Keratinocyte (primary cell): Measurements from ENCODE around the gene ZNF511. TPM values are rescaled to one million over a fixed set of nuclear protein-coding genes. Genes with fewer than 3 reads are reported as not detected.

Experiments used
- DNase-seq: peaks from one replicate; pipeline ENCODE4 v3.0.0-alpha.2; 2011; ENCODE audit warnings: low read depth, missing footprints, low spot score
- FAIRE-seq: peaks from 2 replicates; lab custom pipeline; 2011; peaks lifted over from hg19 to GRCh38; lab: Jason Lieb, UNC
- H2AFZ ChIP-seq: 2 replicates; pipeline ENCODE4 v1.6.0; 2012; ENCODE audit warnings: low read length, control low read depth, inconsistent platforms; ENCODE audit not compliant: control insufficient read depth
- H3K27ac ChIP-seq: 2 replicates; pipeline ENCODE4 v1.5.1; 2011; ENCODE audit warnings: low read length; ENCODE audit not compliant: control insufficient read depth, insufficient read depth
- H3K27me3 ChIP-seq: 3 replicates; pipeline ENCODE4 v1.6.0; 2011; ENCODE audit warnings: low read length; ENCODE audit not compliant: control insufficient read depth, insufficient read depth; ENCODE audit errors: extremely low read depth
- H3K36me3 ChIP-seq, 2 experiments: 2 replicates in 1 of 2; 3 replicates in 1 of 2; pipeline ENCODE4 v1.5.1; 2011; ENCODE audit warnings: low read length in 2 of 2, mild to moderate bottlenecking in 1 of 2; ENCODE audit not compliant: control insufficient read depth in 2 of 2, insufficient read depth in 2 of 2; ENCODE audit errors: extremely low read depth in 1 of 2
- H3K4me1 ChIP-seq: 3 replicates; pipeline ENCODE4 v1.5.1; 2011; ENCODE audit warnings: low read length; ENCODE audit not compliant: control insufficient read depth, insufficient read depth; ENCODE audit errors: extremely low read depth
- H3K4me2 ChIP-seq: 3 replicates; pipeline ENCODE4 v1.6.0; 2011; ENCODE audit warnings: low read depth, low read length; ENCODE audit not compliant: control insufficient read depth, insufficient read depth; ENCODE audit errors: extremely low read depth
- H3K4me3 ChIP-seq, 3 experiments: fragments of 200-600 bp in 1 of 3; sonication (generic) in 1 of 3; 2 replicates in 2 of 3; 3 replicates in 1 of 3; pipeline ENCODE4 v1.5.1; 2011 to 2016; ENCODE audit warnings: low read length in 3 of 3, mild to moderate bottlenecking in 3 of 3, control low read depth in 2 of 3, inconsistent platforms in 1 of 3, low read depth in 1 of 3, mixed read lengths in 1 of 3, mixed run types in 1 of 3, moderate library complexity in 1 of 3; ENCODE audit not compliant: control insufficient read depth in 2 of 3, insufficient read depth in 2 of 3; ENCODE audit errors: extremely low read depth in 1 of 3
- H3K79me2 ChIP-seq: 2 replicates; pipeline ENCODE4 v1.6.0; 2012; ENCODE audit warnings: low read length; ENCODE audit not compliant: control insufficient read depth, insufficient read depth
- H3K9ac ChIP-seq: 3 replicates; pipeline ENCODE4 v1.6.0; 2011; ENCODE audit warnings: low read length; ENCODE audit not compliant: control insufficient read depth, insufficient read depth; ENCODE audit errors: extremely low read depth
- H3K9me1 ChIP-seq: 3 replicates; pipeline ENCODE4 v1.6.0; 2011; ENCODE audit warnings: low read length; ENCODE audit not compliant: control insufficient read depth, insufficient read depth; ENCODE audit errors: extremely low read depth
- H3K9me3 ChIP-seq: 2 replicates; pipeline ENCODE4 v1.5.1; 2012; ENCODE audit warnings: low read depth, low read length; ENCODE audit not compliant: control insufficient read depth
- H4K20me1 ChIP-seq: 3 replicates; pipeline ENCODE4 v1.6.0; 2011; ENCODE audit warnings: low read length; ENCODE audit not compliant: control insufficient read depth, insufficient read depth; ENCODE audit errors: extremely low read depth
- CTCF ChIP-seq, 3 experiments: IDR thresholded peaks in 1 of 3; conservative IDR thresholded peaks in 1 of 3; optimal IDR thresholded peaks in 1 of 3; 2 replicates in 2 of 3; 3 replicates in 1 of 3; pipeline versions ENCODE3 to v1.5.1; 2011; ENCODE audit warnings: low read length in 3 of 3, mild to moderate bottlenecking in 3 of 3, moderate library complexity in 2 of 3, control low read depth in 1 of 3, inconsistent platforms in 1 of 3; ENCODE audit not compliant: insufficient read depth in 2 of 3; ENCODE audit errors: extremely low read depth in 1 of 3
- EZH2 ChIP-seq: IDR thresholded peaks from one replicate; pipeline ENCODE4 v1.6.1; 2012; ENCODE audit warnings: inconsistent platforms, mild to moderate bottlenecking, low read length, moderate library complexity
- dilution Hi-C: fragments of 300-500 bp; cut with MboI; formaldehyde crosslinking; loops from one replicate; pipeline ENCODE4 v1.7.0; 2020; ENCODE audit warnings: low sequenced_read_pairs; ENCODE audit not compliant: extremely low pct_ligation_motif_present
- polyA plus RNA-seq, 5 experiments: library from polyadenylated mRNA; depleted of rRNA in 3 of 5; stranded (reverse) in 3 of 5; stranded (forward) in 1 of 5; unstranded in 1 of 5; fragments of >200 nt; gene quantifications; 1 replicate in 1 of 5; 2 replicates in 3 of 5; 3 replicates in 1 of 5; pipeline versions ENCODE4 v1.2.1 to v1.2.3, GENCODE V29; 2011 to 2012; ENCODE audit warnings: missing spikeins in 2 of 5, low read depth in 1 of 5, low replicate concordance in 1 of 5

Gene ZNF511
- polyA plus RNA-seq, 1 donor (not counting 4 experiments of a cell fraction or from before 2014, with no cell fraction given), result 20.2 TPM

- Histone ChIP-seq H4K20me1 (no peaks in the 10 kb centered on the region), H3K36me3 (no peaks in the 10 kb centered on the region), H3K4me2 (no peak overlapping the region), H3K27ac (no peak overlapping the region), H3K9me1 (no peaks in the 10 kb centered on the region), H3K9ac (no peak overlapping the region), H3K79me2 (no peaks in the 10 kb centered on the region), H3K4me1 (no peaks in the 10 kb centered on the region), H3K4me3 (no peak overlapping the region), H2AFZ (no peak overlapping the region), H3K27me3 (peaks cover 11% of the 10 kb centered on the region), H3K9me3 (no peaks in the 10 kb centered on the region)
- no peak for TF ChIP-seq EZH2
- TF ChIP-seq CTCF (optimal IDR thresholded peaks at IDR 0.05 in 1 of 3, IDR thresholded peaks at IDR 0.05 in 1 of 3, conservative IDR thresholded peaks at IDR 0.05 in 1 of 3; ENCODE audit: extremely low read depth in 1 of 3, insufficient read depth in 2 of 3, low read length in 3 of 3), result no peak
- DNase-seq (no peak), FAIRE-seq (no peak)
- dilution Hi-C loops, result no loop called here
Observed at GRCh38 chr10:133354672-133355240, 46.0 kb downstream of the ZNF511 start.

GRCh38 chr10:133355266-133355665 is 46.6 kb downstream of the ZNF511 start:
- no peak for TF ChIP-seq EZH2
- TF ChIP-seq CTCF (optimal IDR thresholded peaks at IDR 0.05 in 1 of 3, IDR thresholded peaks at IDR 0.05 in 1 of 3, conservative IDR thresholded peaks at IDR 0.05 in 1 of 3; ENCODE audit: extremely low read depth in 1 of 3, insufficient read depth in 2 of 3, low read length in 3 of 3), result no peak
- no peak overlapping the region for H2AFZ ChIP-seq

More at GRCh38 chr10:133355266-133355665, 46.6 kb downstream of the ZNF511 start:
- Histone ChIP-seq H3K27ac (no peak overlapping the region), H3K4me2 (no peak overlapping the region), H3K4me3 (no peak overlapping the region), H3K9ac (no peak overlapping the region), H3K9me3 (no peaks in the 10 kb centered on the region), H3K79me2 (no peaks in the 10 kb centered on the region), H3K27me3 (peaks cover 11% of the 10 kb centered on the region), H4K20me1 (no peaks in the 10 kb centered on the region), H3K9me1 (no peaks in the 10 kb centered on the region), H3K4me1 (no peaks in the 10 kb centered on the region), H3K36me3 (no peaks in the 10 kb centered on the region)
- dilution Hi-C loops, result no loop called here
- FAIRE-seq (no peak), DNase-seq (no peak)
